Measurements from ENCODE around the gene ERC1. TPM values are rescaled to one million over a fixed set of nuclear protein-coding genes. Genes with fewer than 3 reads are reported as not detected.

ERC1 gene
- total and polyA plus RNA-seq, 2 of the 4 experiments (the other 2 are of a cell fraction), result 11.6 to 25.6 TPM

GRCh38 chr12:1338483-1339177 is 347.6 kb downstream of the ERC1 start:
- ChIA-PET POLR2A (ENCODE audit: unreplicated experiment) (no interaction called here), CTCF (no interaction called here)
- Histone ChIP-seq H3K18ac (ENCODE audit: low read depth, low read length) (no peak overlapping the region), H3K4me2 (ENCODE audit: low read depth, low read length) (no peak overlapping the region), H3K9ac (ENCODE audit: low read depth, low read length) (no peak overlapping the region), H2BK20ac (ENCODE audit: low read depth, low read length) (no peak overlapping the region), H2AK9ac (replicated peaks; ENCODE audit: low read depth, low read length, poor library complexity) (no peak overlapping the region), H3K9me1 (ENCODE audit: insufficient read depth, low read length) (peaks cover 7% of the 10 kb centered on the region; the same call in 1 of the 2 replicates), H4K8ac (ENCODE audit: low read depth in 2 of 2, low read length in 2 of 2) (no peak overlapping the region), H3K36me3 (ENCODE audit: control insufficient read depth, insufficient read depth, low read length) (no peaks in the 10 kb centered on the region), H3K4me1 (ENCODE audit: control insufficient read depth, insufficient read depth, low read length) (no peaks in the 10 kb centered on the region), H2BK15ac (ENCODE audit: low read depth, low read length) (no peak overlapping the region), H3K14ac (replicated peaks; ENCODE audit: low read depth, low read length) (no peak overlapping the region), H3K79me1 (ENCODE audit: low read depth in 1 of 2, low read length in 2 of 2) (peaks cover 10 to 17% of the 10 kb centered on the region in 2 experiments), H3K9me3 (ENCODE audit: control insufficient read depth, insufficient read depth, low read length) (no peaks in the 10 kb centered on the region), H2AFZ (replicated peaks; ENCODE audit: low read length, poor library complexity) (no peak overlapping the region), H2BK5ac (ENCODE audit: low read depth, low read length, poor library complexity, severe bottlenecking) (no peak overlapping the region), H4K5ac (ENCODE audit: low read depth, low read length) (no peak overlapping the region), H4K20me1 (ENCODE audit: insufficient read depth, low read length) (0 out of 2 replicates have a peak, but pooled peaks cover 4% of the 10 kb centered on the region), H3K56ac (ENCODE audit: extremely low read depth, insufficient read depth, low read length) (no peak overlapping the region), H4K91ac (ENCODE audit: insufficient read depth, low read depth, low read length) (no peak overlapping the region), H3K4ac (ENCODE audit: low read depth, low read length) (no peak overlapping the region), H2AK5ac (ENCODE audit: low read depth, low read length) (no peak overlapping the region), H3K23ac (ENCODE audit: low read depth, low read length) (no peak overlapping the region), H3K4me3 (ENCODE audit: insufficient read depth, low read depth, low read length) (no peak overlapping the region), H3K27ac (ENCODE audit: insufficient read depth, low read length) (no peak overlapping the region), H3K27me3 (ENCODE audit: control insufficient read depth, insufficient read depth, low read length) (no peaks in the 10 kb centered on the region), H2BK120ac (ENCODE audit: low read depth, low read length) (no peak overlapping the region)
- DNase-seq (no peak), ATAC-seq (ENCODE audit: low read depth) (no peak)
- in situ Hi-C loops (cut with MboI; ENCODE audit: low sequenced_read_pairs) (no loop called here), dilution Hi-C loops (cut with HindIII; ENCODE audit: low sequenced_read_pairs, unreplicated experiment) (no loop called here), intact Hi-C loops (cut with micrococcal nuclease) (no loop called here)
- no peak for TF ChIP-seq CTCF (conservative IDR thresholded peaks at IDR 0.05; ENCODE audit: low read depth, low read length)
- TF ChIP-seq MAZ (IDR thresholded peaks at IDR 0.05; ENCODE audit: borderline replicate concordance, low read depth, low read length), result no peak
- TF ChIP-seq ELK1 (IDR thresholded peaks at IDR 0.05; ENCODE audit: borderline replicate concordance, low read depth, low read length), result no peak
- TF ChIP-seq RCOR1 (IDR thresholded peaks at IDR 0.05; ENCODE audit: insufficient replicate concordance, low read length), result no peak
- no peak for TF ChIP-seq RFX5 (IDR thresholded peaks at IDR 0.05; ENCODE audit: low read depth, low read length)
- no peak for TF ChIP-seq POLR2A (IDR thresholded peaks at IDR 0.05; ENCODE audit: low read depth, low read length)
- no peak for TF ChIP-seq USF2 (IDR thresholded peaks at IDR 0.05; ENCODE audit: low read depth, low read length)
- WGBS, 2 experiments (ENCODE audit: extremely low coverage in 2 of 2, insufficient read length in 1 of 2), result 97% methylated on average over 5 of the region's 10 CpGs; no CpG with 5 or more reads in 1 of the 2 experiments
- BruUV-seq (replicated peaks), result no TSS peak
